GM21390 (cell line): ENCODE results near the gene P2RY1.
A peak's percentile ranks its signal among the peaks of the same experiment; 100 is the strongest.
"Not testable (repeated sequence)": the region's sequence is repeated elsewhere in the genome, so short reads cannot be mapped to it uniquely, and the experiment has no call there.

Experiments used
- ATAC-seq: cut with Tn5 transposase; IDR thresholded peaks from one replicate; pipeline ENCODE4 v1.9.1; 2021; ENCODE audit not compliant: unreplicated experiment

P2RY1 gene

GRCh38 chr3:152836269-152836668 lies 1.3 kb downstream of the P2RY1 start:
- no peak for ATAC-seq

DNA sequence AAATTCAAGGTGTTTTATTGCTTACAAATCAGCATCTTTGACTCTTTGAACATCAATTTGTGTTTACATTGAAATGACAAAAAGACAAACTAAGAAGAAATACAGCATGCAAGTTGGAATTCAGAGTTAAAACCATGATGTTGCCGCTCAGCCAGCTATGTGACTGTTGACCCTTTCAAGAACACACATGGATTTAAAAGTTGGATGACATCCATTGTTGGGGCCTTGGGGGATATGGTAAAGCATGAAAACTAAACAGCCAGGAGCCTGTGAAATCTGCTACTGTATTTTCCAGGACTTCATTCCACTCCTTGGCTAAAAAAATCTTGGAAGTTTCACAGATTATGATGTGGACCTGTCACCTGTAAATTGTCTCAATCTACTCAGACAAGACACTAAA lies 4.6 kb downstream of the P2RY1 start:
- ATAC-seq, result no peak

- ATAC-seq, result no peak
Observed at GRCh38 chr3:152841131-152841530, 6.2 kb downstream of the P2RY1 start.

- ATAC-seq, result no peak
Observed at GRCh38 chr3:152842413-152842812, 7.5 kb downstream of the P2RY1 start.

GRCh38 chr3:152843955-152844354 lies 9.0 kb downstream of the P2RY1 start:
- no peak for ATAC-seq

DNA sequence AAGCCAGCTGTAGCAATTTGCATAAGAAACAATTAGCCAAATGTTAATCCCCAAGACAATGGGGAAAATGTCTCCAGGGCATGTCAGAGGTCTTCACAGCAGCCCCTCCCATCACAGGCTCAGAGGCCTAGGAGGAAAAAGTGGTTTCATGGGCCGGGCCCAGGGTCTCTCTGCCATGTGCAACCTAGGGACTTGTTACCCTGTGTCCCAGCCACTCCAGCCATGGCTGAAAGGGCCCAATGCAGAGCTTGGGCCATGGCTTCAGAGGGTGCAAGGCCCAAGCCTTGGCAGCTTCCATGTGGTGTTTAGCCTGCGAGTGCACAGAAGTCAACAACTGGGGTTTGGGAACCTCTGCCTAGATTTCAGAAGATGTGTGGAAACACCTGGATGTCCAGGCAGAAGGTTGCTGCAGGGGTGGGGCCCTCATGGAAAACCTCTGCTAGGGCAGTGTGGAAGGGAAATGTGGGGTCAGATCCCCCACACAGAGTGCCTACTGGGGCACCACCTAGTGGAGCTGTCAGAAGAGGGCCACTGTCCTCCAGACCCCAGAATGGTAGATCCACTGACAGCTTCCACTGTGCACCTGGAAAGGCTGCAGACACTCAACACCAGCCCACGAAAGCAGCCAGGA lies 11.8 kb downstream of the P2RY1 start:
- ATAC-seq, result not testable (repeated sequence)

DNA sequence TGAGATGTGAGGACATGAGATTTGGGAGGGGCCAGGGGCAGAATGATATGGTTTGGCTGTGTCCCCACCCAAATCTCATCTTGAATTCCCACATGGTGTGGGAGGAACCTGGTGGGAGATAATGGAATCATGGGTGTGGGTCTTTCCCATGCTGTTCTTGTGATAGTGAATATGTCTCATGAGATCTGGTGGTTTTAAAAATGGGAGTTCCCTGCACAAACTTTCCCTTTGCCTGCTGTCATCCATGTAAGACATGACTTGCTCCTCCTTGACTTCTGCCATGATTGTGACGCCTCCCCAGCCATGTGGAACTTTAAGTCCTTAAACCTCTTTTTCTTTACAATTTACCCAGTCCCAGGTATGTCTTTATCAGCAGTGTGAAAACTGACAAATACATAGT lies 12.7 kb downstream of the P2RY1 start:
- ATAC-seq, result not testable (repeated sequence)

- no peak for ATAC-seq
Observed at GRCh38 chr3:152849996-152850578, 15.2 kb downstream of the P2RY1 start.

- no peak for ATAC-seq
Observed at GRCh38 chr3:152853196-152853595, 18.3 kb downstream of the P2RY1 start.

- ATAC-seq, result no peak
Observed at GRCh38 chr3:152857082-152857481, 22.2 kb downstream of the P2RY1 start.

DNA sequence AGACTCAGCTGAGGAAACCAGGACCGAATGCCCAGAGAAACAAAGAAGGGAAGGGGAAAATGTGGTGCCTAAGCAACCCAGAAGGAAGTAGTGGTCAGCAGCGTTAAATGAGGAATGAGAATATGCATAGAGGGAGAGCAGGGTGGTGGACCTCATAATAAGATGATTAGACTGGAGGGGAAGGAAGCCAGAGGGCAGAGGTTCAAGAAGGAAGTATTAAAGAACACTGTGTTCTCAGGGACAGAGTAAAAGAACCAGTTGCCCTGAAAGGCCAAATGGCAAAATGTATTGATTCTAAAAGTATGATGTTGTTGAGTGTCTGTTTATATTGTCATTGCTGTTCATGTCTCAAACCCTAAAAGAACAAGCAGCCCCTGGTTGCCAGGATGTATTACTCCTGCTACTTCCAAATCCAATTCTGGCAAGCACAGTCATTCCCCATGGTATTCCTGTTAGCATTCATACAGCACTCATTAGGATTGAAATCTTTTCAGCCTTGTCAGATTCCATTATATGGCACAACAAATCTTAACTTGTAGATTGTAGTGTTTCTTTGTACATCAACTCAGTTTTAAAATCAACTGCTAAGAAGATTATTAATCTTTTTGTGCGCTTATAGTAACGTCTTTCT lies 23.4 kb downstream of the P2RY1 start:
- ATAC-seq, result no peak

DNA sequence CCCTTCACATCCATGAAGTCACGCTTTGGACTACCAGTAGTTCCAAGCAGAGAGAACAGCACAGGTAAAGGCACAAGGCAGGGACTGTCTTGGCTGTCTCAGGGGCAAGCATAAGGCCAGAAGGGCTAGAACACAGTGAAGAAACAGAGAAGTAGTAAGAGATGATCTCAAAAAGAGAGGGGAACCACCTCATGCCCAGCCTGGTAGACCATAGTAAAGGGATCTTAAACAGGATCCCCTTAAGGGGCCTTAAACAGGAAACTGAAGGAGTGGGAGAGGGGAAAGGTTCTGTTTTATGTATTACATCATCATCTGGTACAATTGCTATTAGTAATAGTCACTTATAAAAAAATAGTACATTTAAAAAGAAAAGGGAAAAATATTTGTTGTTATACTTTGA lies 25.8 kb downstream of the P2RY1 start:
- ATAC-seq, result no peak

- no peak for ATAC-seq
Observed at GRCh38 chr3:152865668-152866245, 30.8 kb downstream of the P2RY1 start.

DNA sequence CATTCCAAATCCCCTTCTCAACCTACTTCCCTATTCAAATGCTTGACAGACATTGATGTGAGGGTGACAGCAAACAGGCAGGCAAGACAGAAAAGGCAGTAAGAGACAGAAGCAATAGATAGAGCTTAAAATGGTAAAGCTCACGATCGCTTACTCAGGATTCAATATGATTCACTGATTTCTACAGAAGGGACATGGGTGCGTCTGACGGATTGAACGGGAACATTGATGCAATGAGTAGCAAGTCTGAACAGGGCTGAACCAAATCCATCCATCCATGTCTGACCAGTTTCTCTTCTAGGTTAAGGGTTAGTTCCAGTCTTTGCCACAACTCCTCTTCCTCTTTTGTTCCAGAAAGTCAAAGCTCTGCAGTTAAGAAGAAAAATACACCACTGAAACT lies 35.1 kb downstream of the P2RY1 start:
- no peak for ATAC-seq

GRCh38 chr3:152873314-152873713 lies 38.4 kb downstream of the P2RY1 start:
- not testable (repeated sequence) for ATAC-seq

- ATAC-seq, result no peak
Observed at GRCh38 chr3:152874896-152875749, 40.2 kb downstream of the P2RY1 start.

GRCh38 chr3:152879130-152879789 lies 44.3 kb downstream of the P2RY1 start:
- ATAC-seq, result peak; percentile 59

DNA sequence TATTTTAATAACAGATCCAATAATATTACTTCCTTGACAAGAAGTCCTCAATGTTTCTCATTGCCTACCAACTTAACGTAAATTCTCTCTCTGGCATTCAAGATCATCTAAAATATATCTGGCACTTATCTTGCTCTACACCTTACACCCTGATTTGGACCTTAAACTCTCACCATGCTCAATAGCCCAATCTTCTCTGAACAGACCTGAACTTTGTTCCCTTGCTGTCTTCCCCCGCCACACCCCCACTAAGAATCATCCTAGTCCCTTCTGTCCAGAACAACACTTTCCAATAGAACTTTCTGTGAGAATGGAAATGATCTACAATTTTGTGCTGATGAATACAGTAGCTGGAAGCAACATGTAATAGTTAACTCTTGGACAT lies 44.9 kb downstream of the P2RY1 start:
- ATAC-seq, result no peak

DNA sequence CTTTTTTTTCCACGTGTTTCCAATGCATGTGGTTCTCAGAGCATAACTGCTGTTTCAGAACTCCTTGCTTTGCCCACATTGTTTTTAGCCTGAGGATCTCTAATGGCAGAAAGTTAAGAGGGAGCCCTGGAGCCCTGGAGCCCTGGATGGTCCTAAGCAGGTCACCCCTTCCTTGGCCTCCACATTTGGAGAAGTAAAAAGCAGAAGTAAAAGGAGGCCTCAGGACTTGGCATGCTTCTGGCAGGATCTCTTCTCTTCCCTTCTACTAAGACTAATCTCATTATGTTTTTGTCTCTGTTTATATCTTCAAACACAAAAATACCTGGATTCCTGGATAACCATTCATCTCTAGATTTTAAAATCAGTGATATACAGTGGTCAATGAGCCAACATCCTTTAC lies 50.1 kb downstream of the P2RY1 start:
- ATAC-seq, result no peak
